Caki2 (cell line): Measurements from ENCODE around the gene YARS2. TPM values are rescaled to one million over a fixed set of nuclear protein-coding genes. Genes with fewer than 3 reads are reported as not detected.
A peak's percentile ranks its signal among the peaks of the same experiment; 100 is the strongest.

Source experiments
- DNase-seq: peaks from one replicate; pipeline ENCODE4 v3.0.0-alpha.2; 2015; ENCODE audit warnings: low read depth
- in situ Hi-C: cut with HindIII; loops from 2 replicates; pipeline ENCODE4 v1.10.0; 2016; ENCODE audit warnings: low sequenced_read_pairs, low pct_unique_long_range_greater_than_20kb, mixed read lengths
- total RNA-seq: library from RNA; depleted of rRNA; stranded (reverse); fragments of >200 nt; shearing (Covaris generic); gene quantifications from 2 replicates; pipeline ENCODE4 v1.2.3, GENCODE V29; 2014; ENCODE audit warnings: low replicate concordance; rRNA removed

YARS2 gene
- 56.0 and 69.7 TPM in 2 replicates for total RNA-seq

DNA sequence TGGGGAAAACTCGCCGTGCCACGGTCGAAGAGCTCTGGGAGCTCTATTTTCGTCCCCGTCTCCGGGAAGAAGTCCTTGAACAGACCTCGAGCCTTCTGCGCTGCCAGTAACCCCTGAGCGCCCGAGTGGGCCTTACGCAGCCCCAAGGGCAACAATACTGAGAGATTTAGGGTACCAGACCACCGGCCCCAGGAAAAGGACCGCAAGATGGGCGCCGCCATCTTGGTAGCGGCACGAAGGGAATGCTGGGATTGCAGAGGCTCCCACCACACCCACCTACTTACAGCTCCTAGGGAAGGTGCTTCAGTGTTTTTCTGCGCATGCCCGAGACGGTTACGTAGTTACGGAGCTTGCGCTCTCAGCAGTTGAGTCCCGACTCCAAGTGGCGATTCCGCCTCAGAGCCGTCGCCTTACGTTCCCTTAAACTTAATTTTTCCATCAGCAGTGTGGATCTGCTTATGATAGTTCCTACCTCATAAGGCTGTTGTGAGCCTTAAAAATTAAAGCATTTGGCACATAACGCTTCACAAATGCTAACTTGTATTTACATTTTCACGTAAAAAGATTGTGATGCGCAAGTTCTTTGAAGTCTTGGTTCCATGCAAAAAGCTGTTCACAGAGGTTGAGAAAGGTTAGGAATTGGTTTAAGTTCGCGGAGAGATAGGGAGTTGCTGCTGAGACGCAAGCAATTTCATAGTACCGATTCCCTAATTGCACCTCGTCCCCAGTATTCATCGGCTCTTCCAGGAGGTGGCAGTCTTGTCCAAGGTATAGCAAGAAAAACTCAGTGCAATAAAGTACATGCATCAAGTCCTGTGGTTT is at the start of gene YARS2:
Gene YARS2 (minus strand): TSS at position 244 of the 822 bp plus-strand sequence. CDS start 23 bp downstream, at position 221.
- in situ Hi-C loops, result no loop called here
- DNase-seq, result peak; percentile 84

DNA sequence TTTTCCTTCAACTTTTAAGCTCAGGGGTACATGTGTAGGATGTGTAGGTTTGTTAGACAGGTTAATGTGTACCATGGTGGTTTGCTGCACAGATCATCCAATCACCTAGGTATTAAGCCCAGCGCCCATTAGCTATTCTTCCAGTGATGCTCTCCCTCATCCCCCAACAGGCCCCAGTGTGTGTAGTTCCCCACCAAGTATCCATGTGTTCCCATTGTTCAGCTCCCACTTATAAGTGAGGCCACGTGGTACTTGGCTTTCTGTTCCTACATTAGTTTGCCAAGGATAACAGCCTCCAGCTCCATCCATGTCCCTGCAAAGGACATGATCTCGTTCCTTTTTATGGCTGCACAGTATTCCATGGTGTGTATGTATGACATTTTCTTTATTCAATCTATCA is 48.6 kb upstream of the YARS2 start:
- in situ Hi-C loops, result no loop called here
- DNase-seq, result no peak

DNA sequence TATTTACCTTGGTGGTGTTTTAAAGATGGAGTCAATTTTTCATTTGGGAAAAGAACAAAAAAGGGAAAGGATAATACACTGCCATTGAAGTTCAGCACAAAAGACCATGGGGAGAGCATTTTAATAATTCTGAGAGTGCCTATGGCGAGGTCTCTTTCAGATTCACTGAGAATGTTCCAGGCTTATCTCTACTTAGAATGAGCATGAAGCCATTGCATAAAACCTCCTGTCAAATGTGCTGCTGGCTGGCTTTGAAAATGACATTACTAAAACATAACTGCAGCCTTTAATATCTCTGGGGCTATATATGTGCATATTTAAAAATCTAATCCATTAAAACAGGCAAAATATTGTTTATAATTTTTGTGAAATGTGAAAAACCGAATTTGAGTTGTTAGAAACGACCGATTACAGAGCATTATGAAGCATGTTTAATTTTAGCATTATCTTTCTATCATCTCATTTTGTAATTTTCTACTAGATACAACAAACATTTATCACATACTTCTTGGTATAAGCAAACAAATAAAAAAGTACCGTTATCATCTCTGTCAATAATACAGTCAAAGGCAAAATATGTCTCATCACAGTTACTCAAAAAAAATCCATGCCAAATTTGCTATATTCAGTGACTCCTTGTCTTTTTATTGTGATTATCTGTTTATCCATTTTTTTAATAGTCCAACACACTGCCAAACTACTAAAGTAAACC is 45.7 kb upstream of the YARS2 start:
- in situ Hi-C loops, result no loop called here
- no peak for DNase-seq

DNA sequence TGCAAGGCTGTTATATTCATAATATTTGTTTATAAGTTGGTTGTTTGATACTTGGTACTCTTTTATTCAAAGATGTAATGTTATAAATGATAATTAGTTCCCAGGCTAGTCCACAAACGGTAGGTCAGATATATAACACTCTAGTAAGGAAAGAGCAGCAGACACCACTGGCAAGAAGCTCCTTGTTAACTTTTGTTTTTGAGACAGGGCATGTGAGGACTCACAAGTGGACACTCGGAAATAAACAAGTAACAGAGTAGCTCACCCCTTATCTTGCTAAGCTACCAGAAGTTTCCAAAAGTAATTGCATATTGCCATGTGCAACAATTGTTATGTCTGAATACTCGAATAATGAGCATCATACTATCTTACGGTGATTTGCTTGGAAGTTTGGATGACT is 38.6 kb upstream of the YARS2 start:
- no peak for DNase-seq
- in situ Hi-C loops, result no loop called here

DNA sequence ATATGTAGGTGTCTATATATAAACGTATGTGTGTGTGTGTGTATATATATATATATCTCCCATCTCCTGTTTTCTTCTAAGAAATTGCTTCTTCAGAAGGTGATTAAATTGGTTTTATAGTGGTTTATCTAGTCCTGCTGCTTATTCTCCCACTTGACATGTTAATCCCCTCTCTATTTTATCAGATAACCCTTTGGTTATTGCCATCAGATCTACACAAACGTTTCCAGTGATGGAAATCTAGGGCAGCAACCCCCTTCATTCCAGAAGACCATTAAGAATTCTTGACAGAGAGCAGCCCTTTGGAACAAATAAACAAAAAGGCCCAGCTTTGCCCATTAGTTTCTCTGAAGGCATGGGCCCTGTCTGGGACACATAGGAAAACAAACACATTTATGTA is 34.2 kb upstream of the YARS2 start:
- no peak for DNase-seq
- in situ Hi-C loops, result no loop called here

DNA sequence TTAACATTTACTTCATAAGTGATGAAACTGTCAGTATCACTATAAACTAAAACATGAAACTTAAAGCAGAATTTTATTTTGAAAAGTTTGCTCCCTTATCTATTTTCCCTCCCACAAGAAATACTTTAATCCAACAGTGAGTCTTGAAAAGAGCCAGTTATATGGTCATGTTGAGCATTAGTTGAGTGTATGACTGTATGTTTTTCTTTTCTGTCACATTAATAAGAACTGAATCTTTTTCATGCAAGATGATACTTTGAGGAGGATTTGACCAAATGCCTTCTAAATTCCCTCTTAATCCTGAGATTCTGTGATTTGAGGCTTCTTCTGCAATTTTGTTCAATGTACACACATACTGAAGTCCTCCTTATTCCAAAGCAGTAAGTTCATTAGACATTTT is 33.7 kb upstream of the YARS2 start:
- DNase-seq, result no peak
- in situ Hi-C loops, result no loop called here

- no peak for DNase-seq
- in situ Hi-C loops, result no loop called here
Observed at GRCh38 chr12:32788405-32788804, 32.7 kb upstream of the YARS2 start.

- in situ Hi-C loops, result no loop called here
Observed at GRCh38 chr12:32785557-32785956, 29.9 kb upstream of the YARS2 start.

DNA sequence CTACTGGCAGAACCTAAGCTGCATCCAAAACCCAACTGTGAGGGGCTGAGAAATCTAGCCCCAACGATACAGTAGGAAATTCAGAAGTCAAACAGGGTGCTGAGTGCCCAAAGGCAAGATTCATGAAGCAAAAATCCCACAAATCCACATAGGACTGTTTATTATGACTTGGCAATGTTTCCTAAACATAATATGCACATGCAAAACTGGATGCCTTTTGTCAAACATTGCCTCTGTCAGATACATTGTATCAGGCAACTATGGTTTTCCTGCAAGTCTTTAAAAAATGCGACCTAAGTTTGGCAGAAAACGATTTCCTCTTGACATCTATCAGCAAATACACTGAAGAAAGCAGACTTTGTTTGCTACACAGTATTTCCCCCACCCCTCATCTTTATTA is 27.3 kb upstream of the YARS2 start:
- in situ Hi-C loops, result no loop called here
- no peak for DNase-seq

More at GRCh38 chr12:32785557-32785956, 29.9 kb upstream of the YARS2 start:
- no peak for DNase-seq

GRCh38 chr12:32780071-32780470 is 24.4 kb upstream of the YARS2 start:
- DNase-seq, result no peak
- in situ Hi-C loops, result no loop called here

DNA sequence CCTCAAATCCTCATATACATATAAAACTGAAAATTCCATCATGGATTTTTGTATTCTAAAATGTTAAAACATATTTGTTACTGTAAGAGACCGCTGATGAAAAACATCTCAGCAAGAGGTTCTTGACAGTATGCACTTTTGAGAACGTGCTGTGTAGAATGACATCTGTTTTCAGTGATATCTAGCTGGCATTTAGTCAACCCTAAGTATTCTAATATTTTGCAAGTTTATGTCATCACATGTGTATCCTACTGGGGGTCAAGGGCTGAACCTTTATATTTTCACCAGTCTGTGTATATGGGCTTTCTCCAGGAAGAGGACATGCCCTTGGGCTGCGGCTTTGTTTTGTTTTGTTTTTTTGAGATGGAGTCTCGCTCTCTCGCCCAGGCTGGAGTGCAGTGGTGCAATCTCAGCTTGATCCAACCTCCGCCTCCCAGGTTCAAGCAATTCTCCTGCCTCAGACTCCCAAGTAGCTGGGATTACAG is 22.0 kb upstream of the YARS2 start:
- DNase-seq, result no peak
- in situ Hi-C loops, result no loop called here

DNA sequence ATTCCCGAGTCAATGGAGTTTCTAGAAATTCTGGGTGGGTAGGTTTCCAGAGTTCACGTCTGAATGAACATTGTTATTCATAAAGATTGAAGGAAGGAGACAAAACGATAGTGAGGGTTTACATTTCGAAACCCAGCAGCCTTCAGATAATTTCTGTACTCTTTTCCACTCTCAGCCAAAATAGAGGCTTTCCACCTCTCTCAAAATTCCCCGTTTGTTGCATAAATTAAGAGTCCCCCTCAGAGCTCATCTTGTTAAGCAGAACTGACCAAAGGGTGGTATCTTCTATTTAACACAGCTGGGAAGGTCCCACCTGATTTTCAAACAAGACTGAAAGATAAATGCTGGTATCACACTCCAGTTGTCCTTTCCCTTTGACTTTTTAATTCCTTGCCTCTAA is 21.5 kb upstream of the YARS2 start:
- in situ Hi-C loops, result no loop called here
- DNase-seq, result no peak

GRCh38 chr12:32776258-32776657 is 20.6 kb upstream of the YARS2 start:
- DNase-seq, result no peak
- in situ Hi-C loops, result no loop called here

GRCh38 chr12:32773691-32774090 is 18.0 kb upstream of the YARS2 start:
- in situ Hi-C loops, result no loop called here
- no peak for DNase-seq

DNA sequence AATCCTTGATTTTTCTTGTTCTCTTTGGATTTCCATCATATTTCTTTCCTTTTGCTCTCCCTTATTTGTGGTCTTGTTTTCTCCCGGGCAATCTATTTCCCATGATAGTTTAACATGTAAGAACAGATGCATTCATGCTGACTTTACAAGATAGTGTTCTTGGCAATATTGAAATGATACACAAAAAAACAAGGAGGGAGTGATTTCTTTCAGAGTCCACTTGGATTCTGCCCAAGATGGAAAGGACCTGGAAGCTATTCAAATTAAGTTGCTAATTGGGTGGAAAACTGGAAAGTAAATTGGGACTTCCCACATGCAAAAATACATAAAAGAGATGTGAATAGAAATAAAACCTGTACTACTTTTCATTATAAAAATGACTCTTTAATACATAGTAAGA is 14.4 kb upstream of the YARS2 start:
- in situ Hi-C loops, result no loop called here
- no peak for DNase-seq

- in situ Hi-C loops, result no loop called here
Observed at GRCh38 chr12:32768518-32768917, 12.8 kb upstream of the YARS2 start.

GRCh38 chr12:32765906-32766305 is 10.2 kb upstream of the YARS2 start:
- in situ Hi-C loops, result no loop called here

More at GRCh38 chr12:32768518-32768917, 12.8 kb upstream of the YARS2 start:
- DNase-seq, result no peak

DNA sequence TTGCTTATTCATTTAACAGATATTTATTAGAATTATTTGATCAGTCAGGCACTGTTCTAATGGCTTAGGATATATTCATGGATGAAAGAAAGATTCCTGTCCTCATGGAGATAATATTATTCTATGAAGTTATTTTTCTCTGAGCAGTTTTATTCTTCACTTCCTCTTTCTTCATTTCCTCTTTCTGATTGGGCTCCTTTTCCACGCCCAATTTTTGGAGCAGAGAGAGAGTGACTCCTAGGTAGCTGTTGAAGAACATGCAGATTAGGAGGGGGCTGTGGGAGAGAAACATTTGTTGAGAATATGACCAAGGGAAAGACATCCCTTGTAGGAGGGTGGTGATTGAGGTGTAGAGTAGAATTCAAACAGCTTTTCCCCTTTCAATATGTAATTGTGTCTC is 6.0 kb upstream of the YARS2 start:
- DNase-seq, result no peak
- in situ Hi-C loops, result no loop called here

More at GRCh38 chr12:32765906-32766305, 10.2 kb upstream of the YARS2 start:
- peak; percentile 50 for DNase-seq

- in situ Hi-C loops, result no loop called here
- no peak for DNase-seq
Observed at GRCh38 chr12:32757157-32757556, 1.5 kb upstream of the YARS2 start.
